ENCODE measurements around the gene DNAH10. TPM values are rescaled to one million over a fixed set of nuclear protein-coding genes. Genes with fewer than 3 reads are reported as not detected.

The DNAH10 gene
- total RNA-seq, 2 experiments from 2014 or later, result 0.11 to 0.19 TPM

DNA sequence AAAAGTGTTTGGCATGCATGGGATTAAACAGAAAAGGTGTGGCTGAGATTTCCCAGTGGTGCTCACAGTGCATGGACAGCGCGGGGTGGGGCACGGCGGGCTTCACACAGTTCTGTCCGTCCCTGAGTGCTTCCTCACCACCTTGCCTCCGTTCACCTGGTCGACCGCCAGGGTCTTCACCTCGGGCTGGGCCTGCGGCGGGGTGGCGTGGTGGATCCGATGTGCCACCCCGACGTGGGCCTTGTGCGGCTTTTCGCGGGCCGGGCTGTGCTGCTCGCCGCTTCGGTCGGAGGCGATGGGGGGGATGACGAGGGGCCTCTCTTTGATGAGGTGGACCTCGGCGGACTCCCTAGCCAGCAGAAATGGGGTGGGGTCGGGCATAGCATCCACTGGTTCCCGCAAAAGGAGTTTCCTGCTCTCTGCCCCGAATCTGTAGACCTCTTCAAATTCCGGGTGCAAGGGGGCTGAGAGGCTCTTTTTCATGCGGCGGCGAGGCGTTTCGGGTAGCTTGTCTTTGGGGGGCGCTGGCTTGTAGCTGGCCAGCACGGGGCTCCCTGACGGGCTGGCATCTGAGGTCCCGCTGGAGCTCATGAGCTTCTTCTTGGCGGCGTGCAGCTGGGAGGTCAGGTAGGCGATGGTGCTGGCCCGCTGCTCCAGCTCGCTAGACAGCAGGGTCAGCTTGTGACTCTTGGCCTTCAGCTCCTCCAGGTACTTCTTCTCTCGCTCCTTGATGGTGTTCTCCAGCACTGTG lies 175.0 kb downstream of the DNAH10 start:
- Histone ChIP-seq H2AFZ (ENCODE audit: low read length) (no peak overlapping the region), H3K4me1 (ENCODE audit: insufficient read depth, low read length, poor library complexity, severe bottlenecking) (no peaks in the 10 kb centered on the region)
- CTCF ChIA-PET (ENCODE audit: unreplicated experiment), result no interaction called here

GRCh38 chr12:123937707-123938591 lies 175.8 kb downstream of the DNAH10 start:
- H2AFZ ChIP-seq (ENCODE audit: low read length), result no peak overlapping the region
- ChIA-PET POLR2A (no interaction called here), CTCF (ENCODE audit: unreplicated experiment) (no interaction called here)
- H3K36me3 ChIP-seq (ENCODE audit: insufficient read depth, low read length), result no peaks in the 10 kb centered on the region
- TF ChIP-seq CTCF (conservative IDR thresholded peaks at IDR 0.05; ENCODE audit: low read length), result no peak
- no peak for TF ChIP-seq EZH2phosphoT487 (IDR thresholded peaks at IDR 0.05; ENCODE audit: borderline replicate concordance, low read depth, low read length)
- H3K4me3 ChIP-seq (ENCODE audit: low read depth, low read length, poor library complexity, severe bottlenecking), result no peak overlapping the region
- DNase-seq (ENCODE audit: low spot score), result no peak
- H3K79me2 ChIP-seq (ENCODE audit: insufficient read depth, low read depth, low read length), result no peaks in the 10 kb centered on the region
- no peak overlapping the region for H3K27ac ChIP-seq (ENCODE audit: low read depth, low read length, poor library complexity, severe bottlenecking)
- no peaks in the 10 kb centered on the region for H3K9me2 ChIP-seq (ENCODE audit: insufficient read depth, low read length)
- BruUV-seq (replicated peaks), result no TSS peak
- no peaks in the 10 kb centered on the region for H4K20me1 ChIP-seq (ENCODE audit: insufficient read depth, low read length)
- no peaks in the 10 kb centered on the region for H3K9me3 ChIP-seq (ENCODE audit: low read length)
- intact Hi-C loops (cut with micrococcal nuclease; ENCODE audit: unreplicated experiment), result no loop called here
- H3K4me2 ChIP-seq (ENCODE audit: low read length), result no peak overlapping the region
- H3K4me1 ChIP-seq (ENCODE audit: insufficient read depth, low read length, poor library complexity, severe bottlenecking), result no peaks in the 10 kb centered on the region

More for the DNA sequence above, 175.0 kb downstream of the DNAH10 start:
- no peaks in the 10 kb centered on the region for H3K9me3 ChIP-seq (ENCODE audit: low read length)
- DNase-seq (ENCODE audit: low spot score), result no peak
- no peak overlapping the region for H3K4me3 ChIP-seq (ENCODE audit: low read depth, low read length, poor library complexity, severe bottlenecking)
- POLR2A ChIA-PET, result no interaction called here
- no peak overlapping the region for H3K27ac ChIP-seq (ENCODE audit: low read depth, low read length, poor library complexity, severe bottlenecking)
- BruUV-seq (replicated peaks), result no TSS peak
- no peaks in the 10 kb centered on the region for H3K36me3 ChIP-seq (ENCODE audit: insufficient read depth, low read length)
- H4K20me1 ChIP-seq (ENCODE audit: insufficient read depth, low read length), result no peaks in the 10 kb centered on the region
- no peak overlapping the region for H3K4me2 ChIP-seq (ENCODE audit: low read length)
- no peaks in the 10 kb centered on the region for H3K79me2 ChIP-seq (ENCODE audit: insufficient read depth, low read depth, low read length)
- no peak for TF ChIP-seq EZH2phosphoT487 (IDR thresholded peaks at IDR 0.05; ENCODE audit: borderline replicate concordance, low read depth, low read length)
- no peak for TF ChIP-seq CTCF (conservative IDR thresholded peaks at IDR 0.05; ENCODE audit: low read length)
- intact Hi-C loops (cut with micrococcal nuclease; ENCODE audit: unreplicated experiment), result no loop called here
- no peaks in the 10 kb centered on the region for H3K9me2 ChIP-seq (ENCODE audit: insufficient read depth, low read length)
